Stomach (tissue), 9 donors: Measurements from ENCODE around the gene IGSF21. TPM values are rescaled to one million over a fixed set of nuclear protein-coding genes. Genes with fewer than 3 reads are reported as not detected.

ENCODE experiments used
- DNase-seq, 2 donors: peaks; one replicate each; pipeline versions ENCODE4 v3.0.0 to v3.0.0-alpha.2; 2013 to 2019
- H3K27ac ChIP-seq, 5 donors: fragments of 200-600 bp in 4 of 5; sonication (generic) in 4 of 5; one replicate each; pipeline ENCODE4 v1.5.1; 2013 to 2019; ENCODE audit warnings: mild to moderate bottlenecking in 1 of 5, moderate library complexity in 1 of 5
- H3K27me3 ChIP-seq, 3 donors: fragments of 200-600 bp; sonication (generic); one replicate each; pipeline ENCODE4 v1.5.1; 2017 to 2019; ENCODE audit warnings: mixed run types in 1 of 3
- H3K36me3 ChIP-seq, 4 donors: fragments of 200-600 bp; sonication (generic); 1 replicate in 3 of 4; 2 replicates in 1 of 4; pipeline ENCODE4 v1.5.1; 2016 to 2019
- H3K4me1 ChIP-seq, 4 donors: fragments of 200-600 bp; sonication (generic); one replicate each; pipeline ENCODE4 v1.5.1; 2016 to 2019
- H3K4me3 ChIP-seq, 4 donors: fragments of 200-600 bp; sonication (generic) in 3 of 4; one replicate each; pipeline ENCODE4 v1.5.1; 2016 to 2019; ENCODE audit warnings: mild to moderate bottlenecking in 1 of 4
- H3K9me3 ChIP-seq, 4 donors: fragments of 200-600 bp; sonication (generic); one replicate each; pipeline ENCODE4 v1.5.1; 2016 to 2019
- EP300 ChIP-seq: sonication (generic); formaldehyde crosslinking; IDR thresholded peaks from one replicate; pipeline ENCODE4 v1.6.1; 2017; ENCODE audit warnings: antibody characterized with exemption
- POLR2A ChIP-seq, 4 donors: fragments of 450-650 bp; IDR thresholded peaks; one replicate each; pipeline ENCODE4 v1.6.1; 2016; ENCODE audit warnings: antibody characterized with exemption in 4 of 4, control low read depth in 2 of 4, mild to moderate bottlenecking in 1 of 4, moderate library complexity in 1 of 4
- POLR2AphosphoS5 ChIP-seq, 3 donors: sonication (generic); formaldehyde crosslinking; IDR thresholded peaks; one replicate each; pipeline ENCODE4 v1.6.1; 2016; ENCODE audit warnings: antibody characterized with exemption in 3 of 3
- WGBS, 5 donors: extraction: QIAGEN DNeasy Blood & Tissue Kit in 3 of 5; methylation state at CpG; one replicate each; pipeline versions ENCODE4 v1.1.5 to v1.1.7; 2013 to 2018; 5-methylcytosine and 5-hydroxymethylcytosine counted together
- intact Hi-C: fragments of 100-400 bp; cut with DNase I; formaldehyde crosslinking; loops from one replicate; pipeline ENCODE4 v1.15.1; 2023; ENCODE audit warnings: low total_unique reads
- polyA plus RNA-seq, 3 donors: library from polyadenylated mRNA; stranded (reverse); fragments of 200-250 nt; gene quantifications; one replicate each; pipeline ENCODE4 v1.2.3, GENCODE V29; 2013
- total RNA-seq, 5 donors: library from RNA; depleted of rRNA; stranded (reverse); fragments of >200 nt; gene quantifications; one replicate each; pipeline versions ENCODE4 v1.1.0 to v1.2.3, GENCODE V29; 2014 to 2016
- TF ChIP-seq, protein P1 (sequence below), 7 experiments: fragments of 450-650 bp in 4 of 7; fragments of 200-600 bp in 3 of 7; sonication (generic) in 3 of 7; IDR thresholded peaks; one replicate each; pipeline ENCODE4 v1.5.1; 2016 to 2019; ENCODE audit warnings: antibody characterized with exemption in 7 of 7, control low read depth in 2 of 7, mild to moderate bottlenecking in 1 of 7
- donor health status: healthy with polysubstance abuse.
- donor health status: Bipolar disorder and iron deficiency.
- donor health status: healthy.

The IGSF21 gene
- total and polyA plus RNA-seq, 8 donors, result 0.25 to 2.0 (median 1.1) TPM; not detected in 3

DNA sequence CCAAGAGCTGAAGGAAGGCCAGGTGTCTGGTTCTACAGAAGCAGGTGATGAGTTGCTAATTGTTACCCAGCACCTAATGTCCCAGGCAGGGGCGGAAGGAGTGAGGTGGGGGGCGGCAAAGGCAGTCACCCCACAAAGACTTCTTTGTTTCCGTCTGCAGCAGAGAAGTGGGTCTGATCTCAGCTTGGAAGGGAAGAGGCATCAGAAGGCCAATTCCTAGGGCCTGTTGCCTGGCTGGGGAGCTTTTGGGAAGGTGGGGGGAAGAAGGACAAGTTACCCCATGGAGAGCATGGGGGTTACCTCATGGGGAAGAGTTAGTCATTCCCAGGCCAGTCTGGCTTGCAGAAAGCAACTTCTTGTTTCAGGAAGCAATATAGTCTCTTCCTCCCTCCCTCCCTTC is 10.9 kb downstream of the IGSF21 start:
- WGBS, 5 donors, result 29 to 43% (median 39%) methylated on average over 3 of the region's 3 CpGs
- DNase-seq, result no peak
- Histone ChIP-seq H3K27me3 (peaks cover 0 to 81% (median 38%) of the 10 kb centered on the region in 3 donors), H3K9me3 (no peaks in the 10 kb centered on the region), H3K4me3 (no peak overlapping the region), H3K4me1 (no peaks in the 10 kb centered on the region), H3K27ac (no peak overlapping the region), H3K36me3 (no peaks in the 10 kb centered on the region)
- TF ChIP-seq POLR2AphosphoS5 (IDR thresholded peaks at IDR 0.05), result no peak
- intact Hi-C loops, result no loop called here

DNA sequence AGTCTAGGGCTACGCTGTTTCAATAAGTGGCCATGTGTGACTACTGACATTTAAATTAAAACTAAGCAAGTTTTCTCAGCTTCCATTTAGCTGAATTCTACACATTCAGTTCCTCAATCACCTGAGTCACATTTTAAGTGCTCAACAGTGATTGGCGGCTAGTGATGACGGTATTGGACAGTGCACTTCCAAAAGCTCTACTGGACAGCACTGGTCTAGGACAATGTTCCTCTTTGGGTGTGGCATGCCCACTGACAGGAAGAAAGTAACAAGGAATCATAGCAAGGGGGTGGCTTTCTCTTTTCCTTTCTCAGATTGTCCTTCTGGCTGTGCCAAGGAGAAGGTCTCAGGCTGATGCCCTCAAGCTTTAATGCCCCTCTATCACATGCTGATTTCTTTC is 11.7 kb downstream of the IGSF21 start:
- intact Hi-C loops, result no loop called here
- 52 to 86% (median 64%) methylated on average over 3 of the region's 3 CpGs for WGBS, 5 donors
- no peaks in the 10 kb centered on the region for H3K4me1 ChIP-seq

DNA sequence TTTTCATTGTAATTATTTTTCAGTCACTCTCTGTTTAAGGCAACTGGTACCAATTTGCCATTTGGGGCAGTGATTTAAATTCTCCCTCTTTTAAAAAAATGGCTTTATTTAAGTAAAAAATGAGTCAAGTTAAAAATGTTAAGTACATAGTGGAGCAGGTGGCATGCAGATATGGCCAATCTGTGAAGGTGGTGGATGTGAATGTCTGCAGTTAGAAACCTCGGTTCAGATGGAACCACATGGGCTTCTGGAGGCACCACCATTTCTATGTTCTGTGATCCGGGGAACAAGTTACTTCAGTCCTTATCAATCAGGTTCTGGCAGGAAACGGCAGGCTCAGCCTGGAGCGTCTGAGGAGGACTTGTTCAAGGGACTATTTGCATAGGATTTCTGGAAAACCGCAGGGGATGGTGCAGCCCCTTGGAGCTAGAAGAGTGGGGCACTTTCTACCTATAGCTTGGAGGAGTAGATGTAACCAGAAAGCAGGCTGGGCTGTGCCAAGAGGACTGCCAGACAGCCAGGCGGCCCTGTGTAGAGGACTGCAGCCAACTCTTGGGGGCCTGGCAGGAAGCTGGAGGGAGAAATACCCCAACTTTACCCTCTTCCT is 12.3 kb downstream of the IGSF21 start:
- TF ChIP-seq, protein P1, sequence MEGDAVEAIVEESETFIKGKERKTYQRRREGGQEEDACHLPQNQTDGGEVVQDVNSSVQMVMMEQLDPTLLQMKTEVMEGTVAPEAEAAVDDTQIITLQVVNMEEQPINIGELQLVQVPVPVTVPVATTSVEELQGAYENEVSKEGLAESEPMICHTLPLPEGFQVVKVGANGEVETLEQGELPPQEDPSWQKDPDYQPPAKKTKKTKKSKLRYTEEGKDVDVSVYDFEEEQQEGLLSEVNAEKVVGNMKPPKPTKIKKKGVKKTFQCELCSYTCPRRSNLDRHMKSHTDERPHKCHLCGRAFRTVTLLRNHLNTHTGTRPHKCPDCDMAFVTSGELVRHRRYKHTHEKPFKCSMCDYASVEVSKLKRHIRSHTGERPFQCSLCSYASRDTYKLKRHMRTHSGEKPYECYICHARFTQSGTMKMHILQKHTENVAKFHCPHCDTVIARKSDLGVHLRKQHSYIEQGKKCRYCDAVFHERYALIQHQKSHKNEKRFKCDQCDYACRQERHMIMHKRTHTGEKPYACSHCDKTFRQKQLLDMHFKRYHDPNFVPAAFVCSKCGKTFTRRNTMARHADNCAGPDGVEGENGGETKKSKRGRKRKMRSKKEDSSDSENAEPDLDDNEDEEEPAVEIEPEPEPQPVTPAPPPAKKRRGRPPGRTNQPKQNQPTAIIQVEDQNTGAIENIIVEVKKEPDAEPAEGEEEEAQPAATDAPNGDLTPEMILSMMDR (IDR thresholded peaks at IDR 0.05), result no peak
- no peak for TF ChIP-seq POLR2A (IDR thresholded peaks at IDR 0.05)
- TF ChIP-seq POLR2AphosphoS5 (IDR thresholded peaks at IDR 0.05), result no peak
- Histone ChIP-seq H3K27ac (no peak overlapping the region), H3K36me3 (no peaks in the 10 kb centered on the region), H3K9me3 (no peaks in the 10 kb centered on the region), H3K27me3 (peaks cover 0 to 76% (median 24%) of the 10 kb centered on the region in 3 donors), H3K4me1 (no peaks in the 10 kb centered on the region), H3K4me3 (no peak overlapping the region)
- 37 to 46% (median 40%) methylated on average over 6 of the region's 6 CpGs for WGBS, 5 donors
- no peak for DNase-seq
- intact Hi-C loops, result no loop called here

More for the DNA sequence above, 11.7 kb downstream of the IGSF21 start:
- no peak overlapping the region for H3K4me3 ChIP-seq
- DNase-seq, result no peak
- no peak overlapping the region for H3K27ac ChIP-seq
- H3K36me3 ChIP-seq, result no peaks in the 10 kb centered on the region
- H3K9me3 ChIP-seq, result no peaks in the 10 kb centered on the region
- peaks cover 0 to 81% (median 30%) of the 10 kb centered on the region in 3 donors for H3K27me3 ChIP-seq
- TF ChIP-seq POLR2AphosphoS5 (IDR thresholded peaks at IDR 0.05) (no peak), POLR2A (IDR thresholded peaks at IDR 0.05) (no peak), EP300 (no peak)
- TF ChIP-seq, protein P1 (IDR thresholded peaks at IDR 0.05), result no peak

DNA sequence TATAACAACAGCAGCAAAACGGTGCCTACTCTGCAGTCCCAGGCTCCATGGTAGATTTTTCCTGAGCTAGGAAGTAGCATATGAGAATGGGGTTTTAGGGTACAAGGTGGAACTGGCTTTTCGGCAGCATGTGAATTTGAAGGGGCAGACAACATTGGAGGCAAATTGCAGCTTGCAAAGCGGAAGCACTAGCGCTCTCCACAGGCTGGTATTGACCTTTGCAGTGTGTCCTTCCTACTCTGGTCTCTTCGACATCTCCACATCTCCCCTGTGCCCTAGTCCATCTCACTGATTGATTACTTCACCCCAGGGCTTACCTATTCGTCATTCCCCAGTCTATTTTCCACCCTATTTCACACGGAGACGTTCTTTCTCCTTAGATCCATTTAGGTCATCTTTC is 13.0 kb downstream of the IGSF21 start:
- no peak overlapping the region for H3K4me3 ChIP-seq
- no peak for DNase-seq
- intact Hi-C loops, result no loop called here
- H3K9me3 ChIP-seq, result no peaks in the 10 kb centered on the region
- H3K4me1 ChIP-seq, result no peaks in the 10 kb centered on the region
- peaks cover 0 to 68% (median 20%) of the 10 kb centered on the region in 3 donors for H3K27me3 ChIP-seq
- H3K36me3 ChIP-seq, result no peaks in the 10 kb centered on the region
- H3K27ac ChIP-seq, result no peak overlapping the region
- TF ChIP-seq POLR2A (IDR thresholded peaks at IDR 0.05) (no peak), EP300 (no peak), POLR2AphosphoS5 (IDR thresholded peaks at IDR 0.05) (no peak)
- TF ChIP-seq, protein P1 (IDR thresholded peaks at IDR 0.05), result no peak
- 63 to 72% (median 65%) methylated on average over 8 of the region's 8 CpGs for WGBS, 5 donors

DNA sequence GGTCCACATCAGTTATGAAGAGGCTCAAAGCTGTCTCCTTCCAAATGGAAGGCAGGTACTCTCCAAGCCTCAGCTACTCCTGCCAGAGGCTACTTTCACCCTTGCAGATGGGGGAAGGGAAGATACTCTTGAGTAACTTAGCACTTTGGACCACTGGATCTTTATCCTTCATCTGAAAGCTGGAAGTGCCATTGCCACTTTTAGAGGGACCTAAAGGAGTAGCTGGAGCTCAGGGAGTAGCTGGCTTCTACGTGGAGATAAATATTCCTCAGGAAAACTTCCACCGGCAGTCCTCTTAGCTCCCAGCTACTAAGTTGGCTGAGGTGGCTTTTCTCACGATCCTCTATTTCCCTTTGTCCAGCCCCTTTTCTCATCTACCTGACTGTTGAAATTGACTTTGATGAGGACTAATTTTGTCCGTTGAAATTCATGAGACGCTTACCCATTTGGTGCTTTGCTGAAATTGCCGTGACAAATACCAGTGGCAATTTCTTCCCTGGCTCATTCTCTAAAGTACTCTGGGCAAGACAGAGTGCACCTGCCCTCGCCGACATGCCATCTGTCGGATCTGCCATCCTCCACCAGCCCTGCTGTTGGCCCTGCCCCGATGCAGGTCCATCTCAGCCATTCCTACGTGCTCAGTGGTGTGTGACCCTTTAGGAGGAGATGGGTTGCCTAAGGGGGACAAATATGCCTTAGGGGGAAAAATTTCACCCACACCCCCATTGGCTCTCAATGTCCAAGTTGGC is 13.6 kb downstream of the IGSF21 start:
- Histone ChIP-seq H3K4me3 (no peak overlapping the region), H3K4me1 (no peaks in the 10 kb centered on the region), H3K27ac (no peak overlapping the region), H3K27me3 (peaks cover 0 to 65% (median 20%) of the 10 kb centered on the region in 3 donors), H3K9me3 (no peaks in the 10 kb centered on the region), H3K36me3 (no peaks in the 10 kb centered on the region)
- intact Hi-C loops, result no loop called here
- 88 to 93% (median 90%) methylated on average over 11 of the region's 11 CpGs for WGBS, 5 donors
- DNase-seq, result no peak
- TF ChIP-seq, protein P1 (IDR thresholded peaks at IDR 0.05), result no peak
- TF ChIP-seq EP300 (no peak), POLR2A (IDR thresholded peaks at IDR 0.05) (no peak), POLR2AphosphoS5 (IDR thresholded peaks at IDR 0.05) (no peak)
